Germinal center (tissue), 1 donor: Measurements from ENCODE around the gene TSPAN9.

Experiments used
- DNase-seq: peaks from one replicate; pipeline ENCODE4 v3.0.0; 2012; ENCODE audit warnings: mixed read lengths, low spot score

The TSPAN9 gene

DNA sequence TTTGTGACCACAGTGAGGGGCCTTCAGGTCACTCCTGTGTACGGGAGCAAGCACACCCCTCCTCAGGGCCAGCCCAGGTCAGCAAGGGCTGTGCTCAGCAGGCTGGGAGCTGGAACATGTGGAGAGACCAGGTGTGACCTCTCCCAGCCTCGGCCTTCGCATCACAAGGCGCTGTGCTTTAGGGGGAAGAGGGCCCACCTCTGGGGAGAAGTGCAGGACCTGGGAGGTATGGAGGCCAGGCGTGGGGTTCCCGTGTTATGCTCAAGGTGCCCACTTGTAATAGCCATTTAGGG is 219.2 kb downstream of the TSPAN9 start:
- DNase-seq = no peak

DNA sequence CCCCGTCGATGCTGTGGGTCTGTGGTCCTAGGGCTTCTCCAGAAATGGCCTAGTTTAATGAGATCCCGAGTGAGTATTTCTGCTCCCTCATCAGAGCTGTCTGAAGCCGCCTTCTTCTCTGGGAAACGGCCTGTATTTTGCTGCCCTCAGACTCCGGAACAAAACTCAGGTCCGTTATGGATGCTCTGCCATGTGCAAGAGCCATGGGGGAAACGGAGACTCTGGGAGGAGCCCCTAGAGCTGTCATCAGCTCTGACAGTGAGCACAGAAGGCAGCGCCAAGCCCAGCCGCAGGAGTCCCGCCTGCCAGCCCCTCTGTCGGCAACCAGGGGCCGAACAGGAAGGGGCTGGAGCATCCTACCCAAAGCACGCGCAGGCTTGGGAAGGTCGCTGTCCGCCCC is 221.4 kb downstream of the TSPAN9 start:
- no peak for DNase-seq

DNA sequence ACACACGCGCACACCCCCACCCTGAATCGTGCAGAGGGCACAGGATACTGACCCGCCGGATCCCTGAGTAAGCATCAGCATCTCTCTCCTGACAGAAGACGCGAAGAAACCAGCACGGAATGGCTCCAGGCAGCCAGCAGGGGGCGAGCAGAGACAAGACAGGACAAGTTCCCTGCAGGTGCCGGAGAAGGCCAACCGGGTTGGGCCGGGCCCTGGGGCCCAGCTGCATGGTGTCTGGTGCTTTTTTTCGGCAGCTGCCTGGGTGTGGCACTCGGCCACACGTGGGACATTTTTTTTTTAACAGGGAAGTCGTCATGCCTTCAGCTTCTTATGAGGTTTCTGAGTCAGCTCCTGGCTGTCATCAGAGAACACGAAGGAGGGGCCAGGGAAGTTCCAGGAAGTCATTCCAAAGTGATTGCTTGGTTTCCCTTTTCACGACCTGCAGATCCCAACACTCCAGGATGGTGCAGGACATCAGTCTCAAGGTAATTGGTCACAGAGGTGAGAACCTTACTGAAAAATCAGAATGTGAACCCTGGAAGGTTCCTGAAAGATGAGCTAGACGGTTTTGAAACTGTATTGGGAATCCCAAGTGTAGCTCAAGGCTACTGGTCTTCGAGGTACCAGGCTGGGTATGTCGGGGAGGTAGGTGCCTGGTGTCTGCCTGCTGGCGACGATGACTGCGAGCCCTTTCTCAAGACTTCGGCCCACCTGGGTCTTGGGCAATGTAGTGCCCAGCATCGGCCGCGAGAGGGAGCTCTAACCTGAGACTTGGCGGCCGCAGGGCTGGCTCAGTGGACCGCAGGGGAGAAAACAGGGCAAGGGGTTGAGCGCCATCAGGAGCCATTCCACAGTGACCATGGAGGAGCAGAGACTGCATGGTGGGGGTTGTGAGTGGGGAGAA is 223.0 kb downstream of the TSPAN9 start:
- DNase-seq = peak; percentile 84

- no peak for DNase-seq
Observed at GRCh38 chr12:3300833-3301401, 223.7 kb downstream of the TSPAN9 start.

DNA sequence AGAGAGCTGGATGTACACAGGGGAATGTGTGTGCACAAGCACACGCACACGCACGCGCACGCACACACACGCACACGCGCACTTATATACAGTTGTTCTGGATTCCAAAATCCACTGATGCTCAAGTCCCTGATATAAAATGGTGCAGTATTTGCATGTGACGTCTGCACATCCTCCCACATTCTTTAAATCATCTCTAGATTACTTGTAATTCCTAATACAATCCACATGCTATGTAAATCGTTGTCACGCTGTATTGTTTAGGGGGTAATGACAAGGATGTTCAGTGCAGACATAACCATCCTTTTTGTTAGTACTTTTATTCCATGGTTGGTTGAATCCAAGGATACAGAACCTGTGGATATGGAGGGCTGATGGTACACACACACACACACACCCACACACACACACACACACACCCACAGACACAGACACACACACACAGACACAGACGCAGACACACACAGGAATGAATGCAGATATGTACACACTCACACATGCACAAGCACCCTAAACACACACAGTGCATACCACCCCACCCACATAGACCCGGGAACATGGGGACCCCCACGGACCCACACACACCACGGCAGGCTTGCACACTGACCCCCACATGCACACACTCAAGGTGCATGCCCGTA is 225.3 kb downstream of the TSPAN9 start:
- DNase-seq = no peak

DNA sequence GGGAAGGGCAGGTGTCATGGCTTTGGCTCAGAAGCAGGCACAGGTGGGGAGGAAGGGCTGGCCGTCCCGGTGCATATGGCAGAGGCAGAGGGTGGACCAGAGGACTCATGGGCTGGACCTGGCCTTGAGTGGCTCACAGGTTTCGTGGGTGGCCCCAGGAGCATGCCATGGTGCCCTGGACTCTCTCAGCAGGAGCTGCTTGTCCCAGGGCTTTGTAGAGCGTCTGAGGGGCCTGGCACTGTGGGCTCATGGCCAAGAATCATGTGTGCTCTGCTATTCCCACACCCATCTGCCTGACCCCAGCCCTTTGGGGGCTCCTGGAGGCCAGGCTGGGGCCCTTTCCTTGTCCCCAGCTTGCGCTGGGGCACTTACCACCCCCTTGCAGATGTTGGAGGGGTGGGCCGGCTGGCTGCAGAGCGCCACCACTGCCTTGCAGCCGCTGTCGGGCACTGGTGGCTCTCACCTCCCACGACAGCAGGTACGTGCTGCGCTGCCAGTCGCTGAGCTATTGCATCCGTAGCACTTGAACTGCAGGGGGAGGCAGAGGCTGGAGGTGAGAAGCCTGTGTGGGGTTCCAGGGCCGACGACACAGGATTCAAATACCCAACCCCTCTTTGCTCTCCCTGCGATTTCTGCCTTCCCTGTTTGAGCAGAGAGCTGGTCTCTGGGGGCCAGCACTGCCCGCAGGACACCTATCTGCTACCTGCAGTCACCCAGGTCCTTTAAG is 226.4 kb downstream of the TSPAN9 start:
- no peak for DNase-seq

- DNase-seq = no peak
Observed at GRCh38 chr12:3304436-3305165, 227.4 kb downstream of the TSPAN9 start.

GRCh38 chr12:3305464-3305863 is 228.3 kb downstream of the TSPAN9 start:
- DNase-seq = no peak

GRCh38 chr12:3305904-3306619 is 228.9 kb downstream of the TSPAN9 start:
- no peak for DNase-seq

DNA sequence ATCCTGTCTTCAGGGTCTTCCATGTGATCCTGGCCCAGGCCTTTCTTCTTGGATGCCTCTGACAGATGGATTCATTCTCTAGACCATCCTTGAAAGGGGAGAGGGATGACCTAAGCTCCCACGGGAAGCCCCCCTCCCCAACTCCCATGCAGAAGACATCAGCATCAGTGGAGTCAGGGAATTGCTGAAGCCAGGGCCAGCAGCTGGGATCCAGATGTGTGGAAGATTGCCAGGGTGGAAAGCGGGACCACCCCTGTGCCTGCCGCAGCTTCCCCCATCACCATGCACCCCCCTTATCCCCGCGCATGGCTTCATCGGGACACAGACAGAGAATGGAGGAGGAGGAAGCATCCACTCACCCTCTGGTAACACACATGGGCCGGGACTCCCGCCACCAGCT is 230.2 kb downstream of the TSPAN9 start:
- DNase-seq = no peak

- DNase-seq = no peak
Observed at GRCh38 chr12:3308063-3308462, 230.9 kb downstream of the TSPAN9 start.

- no peak for DNase-seq
Observed at GRCh38 chr12:3308609-3309008, 231.4 kb downstream of the TSPAN9 start.

DNA sequence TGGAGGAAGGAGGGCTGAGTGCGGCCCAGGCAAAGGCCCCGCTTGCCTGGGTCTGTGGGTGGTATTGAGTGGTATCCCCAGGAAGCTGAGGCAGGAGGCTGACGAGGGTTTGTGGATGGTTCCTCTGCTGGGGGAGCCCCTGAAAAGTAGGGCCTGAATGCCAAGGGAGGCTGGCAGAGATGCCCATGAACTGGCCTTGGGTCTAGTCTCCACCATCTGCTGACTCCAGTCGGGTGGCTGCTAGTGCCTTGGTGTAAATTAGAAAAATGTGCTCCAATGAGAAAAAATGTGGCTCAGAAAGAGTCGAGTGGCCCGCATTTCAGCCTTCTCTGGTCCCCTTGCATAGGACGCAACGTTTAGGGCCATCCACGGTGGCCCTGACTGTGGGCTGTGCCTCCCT is 232.6 kb downstream of the TSPAN9 start:
- no peak for DNase-seq

DNA sequence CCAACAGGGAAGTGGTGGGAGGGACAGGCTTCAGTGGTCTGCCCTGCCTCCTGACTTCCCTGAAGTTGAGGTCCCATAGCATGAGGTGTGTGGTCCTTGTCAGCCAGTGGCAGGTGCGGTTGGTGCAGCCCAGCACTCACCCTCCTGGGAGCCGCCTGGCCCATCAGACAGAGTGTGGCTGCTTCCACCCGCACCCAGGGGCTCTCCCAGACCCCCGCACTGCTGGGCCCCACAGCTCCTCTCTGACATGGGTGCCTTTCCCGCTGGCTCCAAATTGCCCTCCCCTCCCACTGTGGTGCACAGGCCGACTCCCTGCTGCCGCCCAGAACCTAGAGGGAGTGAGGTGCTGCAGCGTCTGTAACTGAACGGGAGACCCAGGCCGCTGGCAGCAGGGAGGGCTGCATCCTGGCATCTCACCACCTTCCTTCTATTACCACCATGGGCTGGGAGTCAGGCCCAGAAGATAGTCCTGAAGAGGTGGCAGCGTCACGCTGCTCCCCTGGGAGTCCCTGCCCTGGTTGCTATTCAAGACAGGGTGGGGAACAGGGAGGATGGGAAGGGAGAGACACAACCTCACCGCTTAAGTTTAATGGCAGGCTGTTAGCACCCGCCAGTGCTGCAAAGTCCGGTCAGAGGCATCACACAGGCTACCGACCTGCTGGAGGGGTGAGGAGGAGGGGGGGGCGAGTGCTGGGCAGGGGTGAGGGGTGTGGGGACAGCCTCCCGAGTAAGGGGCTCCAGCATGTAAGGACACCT is 233.3 kb downstream of the TSPAN9 start:
- DNase-seq = no peak

DNA sequence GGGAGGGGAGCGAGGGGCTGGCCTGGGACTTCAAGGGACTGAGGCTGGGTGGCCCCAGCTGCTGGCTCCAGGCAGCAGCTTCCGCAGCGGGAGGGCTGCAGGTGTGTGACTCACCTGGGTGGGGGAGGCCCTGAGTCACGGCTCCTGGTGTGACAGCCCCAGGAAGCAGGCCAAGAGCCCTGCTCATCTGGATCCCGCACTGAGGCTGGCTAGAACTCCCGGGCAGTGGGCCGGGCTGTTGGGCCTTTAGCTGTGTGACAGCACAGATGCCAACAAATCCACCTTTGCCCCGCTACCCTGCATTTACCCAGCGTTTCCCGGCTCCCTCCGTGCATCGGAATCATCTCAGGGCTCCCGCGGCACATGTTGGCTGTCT is 233.8 kb downstream of the TSPAN9 start:
- no peak for DNase-seq

DNA sequence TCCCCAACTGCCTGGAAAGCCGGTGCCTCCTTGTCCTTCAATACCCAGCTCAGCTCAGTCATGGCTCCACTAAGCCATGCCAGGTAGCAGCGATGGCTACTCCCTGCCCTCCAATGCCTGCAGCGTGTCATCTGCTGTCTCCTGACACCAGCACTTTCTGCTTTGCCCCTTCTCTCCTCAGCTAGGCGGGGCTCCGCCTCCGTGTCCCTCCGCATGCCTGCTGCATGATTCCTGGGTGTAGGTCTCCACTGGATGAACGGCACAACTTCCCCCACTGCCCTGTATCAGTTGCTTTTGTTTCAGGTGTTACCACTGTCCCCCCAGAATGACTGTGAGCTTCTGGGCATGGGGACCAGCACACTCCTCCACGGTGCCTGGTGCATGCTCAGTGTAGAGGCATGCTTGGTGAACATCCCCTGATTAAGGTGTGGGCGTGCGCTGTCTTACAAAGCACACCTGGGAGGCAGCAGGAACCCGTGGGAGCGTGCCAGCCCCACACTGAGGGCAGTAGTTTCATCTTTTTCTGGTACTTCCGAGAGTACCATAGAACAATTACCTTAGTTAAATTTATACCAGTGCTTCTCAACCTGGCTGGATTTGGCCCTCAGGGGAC is 234.4 kb downstream of the TSPAN9 start:
- DNase-seq = no peak

GRCh38 chr12:3313066-3313465 is 235.9 kb downstream of the TSPAN9 start:
- no peak for DNase-seq

DNA sequence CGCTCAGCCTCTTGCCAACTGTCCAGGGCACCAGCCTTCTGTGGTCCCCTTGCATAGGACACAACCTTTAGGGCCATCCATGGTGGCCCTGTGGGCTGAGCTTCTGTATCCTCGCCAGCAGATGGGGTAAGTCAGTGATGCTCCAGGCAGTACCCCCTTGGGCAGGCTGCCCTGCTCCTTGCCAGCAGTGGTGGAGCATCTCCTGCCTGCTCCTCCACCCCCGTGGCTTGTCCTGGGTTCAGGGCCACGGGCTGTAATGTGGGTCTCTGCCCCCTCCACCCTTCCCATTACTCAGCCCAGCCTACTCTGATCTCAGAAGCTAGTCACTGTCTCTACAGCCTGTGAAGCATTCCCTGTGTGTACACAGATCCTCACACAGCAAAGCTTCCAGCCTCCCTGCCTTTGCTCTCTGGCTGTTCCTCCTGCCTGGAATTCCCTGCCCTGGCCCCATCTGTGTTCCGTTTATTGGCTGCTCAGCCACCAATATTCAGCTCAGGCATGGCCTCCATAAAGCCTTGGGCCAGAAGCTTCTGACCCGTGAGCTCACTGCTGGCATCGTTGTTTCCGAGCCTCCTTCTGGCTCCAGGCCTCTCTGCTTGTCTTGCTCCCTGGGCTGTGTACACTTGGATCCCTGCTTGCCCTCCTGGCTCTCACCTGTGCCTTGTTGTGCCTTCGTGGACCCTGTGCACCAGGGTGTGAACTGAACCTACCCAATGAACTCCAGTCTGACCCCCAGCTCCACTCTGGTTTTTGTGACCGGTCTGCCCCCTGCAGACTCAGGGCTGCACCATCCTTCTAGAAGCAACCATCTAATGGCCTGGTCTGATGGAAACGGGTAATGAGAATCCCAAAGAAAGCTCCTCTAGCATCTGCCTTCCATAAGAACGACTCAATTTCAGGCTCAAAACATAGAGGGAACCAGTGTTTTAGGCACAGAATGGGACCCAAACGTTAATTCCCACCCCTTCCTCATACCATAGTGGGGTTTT is 236.8 kb downstream of the TSPAN9 start:
- peak; percentile 37 for DNase-seq

GRCh38 chr12:3315201-3315661 is 238.1 kb downstream of the TSPAN9 start:
- no peak for DNase-seq
